ENCODE measurements around the gene FLRT2.

Gene FLRT2

GRCh38 chr14:85702997-85703396, 173.1 kb downstream of the FLRT2 start:
- no peak for DNase-seq (ENCODE audit: low spot score)
- TF ChIP-seq, protein P1, sequence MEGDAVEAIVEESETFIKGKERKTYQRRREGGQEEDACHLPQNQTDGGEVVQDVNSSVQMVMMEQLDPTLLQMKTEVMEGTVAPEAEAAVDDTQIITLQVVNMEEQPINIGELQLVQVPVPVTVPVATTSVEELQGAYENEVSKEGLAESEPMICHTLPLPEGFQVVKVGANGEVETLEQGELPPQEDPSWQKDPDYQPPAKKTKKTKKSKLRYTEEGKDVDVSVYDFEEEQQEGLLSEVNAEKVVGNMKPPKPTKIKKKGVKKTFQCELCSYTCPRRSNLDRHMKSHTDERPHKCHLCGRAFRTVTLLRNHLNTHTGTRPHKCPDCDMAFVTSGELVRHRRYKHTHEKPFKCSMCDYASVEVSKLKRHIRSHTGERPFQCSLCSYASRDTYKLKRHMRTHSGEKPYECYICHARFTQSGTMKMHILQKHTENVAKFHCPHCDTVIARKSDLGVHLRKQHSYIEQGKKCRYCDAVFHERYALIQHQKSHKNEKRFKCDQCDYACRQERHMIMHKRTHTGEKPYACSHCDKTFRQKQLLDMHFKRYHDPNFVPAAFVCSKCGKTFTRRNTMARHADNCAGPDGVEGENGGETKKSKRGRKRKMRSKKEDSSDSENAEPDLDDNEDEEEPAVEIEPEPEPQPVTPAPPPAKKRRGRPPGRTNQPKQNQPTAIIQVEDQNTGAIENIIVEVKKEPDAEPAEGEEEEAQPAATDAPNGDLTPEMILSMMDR (IDR thresholded peaks at IDR 0.05; ENCODE audit: extremely low read depth, missing control alignments), result no peak

Data from GM20000 (cell line).